ENCODE data around the gene RGS6. TPM values are rescaled to one million over a fixed set of nuclear protein-coding genes. Genes with fewer than 3 reads are reported as not detected.

RGS6 gene
- total RNA-seq, 2 donors from 2014 or later: 1.4 to 4.7 TPM

DNA sequence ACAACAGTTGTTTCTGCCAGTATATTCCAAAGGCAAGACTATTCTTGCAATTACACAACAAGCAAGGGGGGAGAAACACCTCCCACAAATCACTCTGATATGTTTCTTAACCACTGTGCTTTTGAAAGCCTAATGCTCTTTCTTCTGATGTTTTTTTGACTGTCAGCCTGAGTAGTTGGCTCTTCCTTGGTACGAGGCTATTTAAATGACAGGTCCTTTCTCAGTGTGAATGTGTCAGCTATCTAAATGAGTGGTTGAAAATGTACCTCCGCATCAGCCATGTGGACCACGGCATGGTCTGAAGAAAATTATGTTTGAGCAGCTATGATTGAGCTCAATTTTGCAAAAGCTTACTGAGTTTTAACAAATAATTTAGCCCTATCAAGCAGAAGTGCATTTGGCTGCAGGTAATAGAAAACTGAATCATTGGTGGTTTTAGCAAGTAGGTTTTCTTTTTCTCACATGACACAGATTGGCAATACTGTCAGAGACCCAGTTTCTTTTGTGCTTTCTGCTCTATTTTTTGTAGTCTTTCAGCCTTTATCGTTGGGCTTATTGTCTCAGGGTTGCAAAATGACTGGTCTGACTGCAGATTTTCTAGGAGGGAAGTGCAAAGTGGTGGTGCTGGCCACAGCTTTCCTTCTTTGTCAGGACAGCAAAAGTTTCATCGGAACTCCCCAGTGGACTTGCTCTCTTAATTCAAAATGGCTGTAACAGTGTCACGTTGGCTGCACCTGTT, 162.8 kb downstream of the RGS6 start:
- TF ChIP-seq, protein P1, sequence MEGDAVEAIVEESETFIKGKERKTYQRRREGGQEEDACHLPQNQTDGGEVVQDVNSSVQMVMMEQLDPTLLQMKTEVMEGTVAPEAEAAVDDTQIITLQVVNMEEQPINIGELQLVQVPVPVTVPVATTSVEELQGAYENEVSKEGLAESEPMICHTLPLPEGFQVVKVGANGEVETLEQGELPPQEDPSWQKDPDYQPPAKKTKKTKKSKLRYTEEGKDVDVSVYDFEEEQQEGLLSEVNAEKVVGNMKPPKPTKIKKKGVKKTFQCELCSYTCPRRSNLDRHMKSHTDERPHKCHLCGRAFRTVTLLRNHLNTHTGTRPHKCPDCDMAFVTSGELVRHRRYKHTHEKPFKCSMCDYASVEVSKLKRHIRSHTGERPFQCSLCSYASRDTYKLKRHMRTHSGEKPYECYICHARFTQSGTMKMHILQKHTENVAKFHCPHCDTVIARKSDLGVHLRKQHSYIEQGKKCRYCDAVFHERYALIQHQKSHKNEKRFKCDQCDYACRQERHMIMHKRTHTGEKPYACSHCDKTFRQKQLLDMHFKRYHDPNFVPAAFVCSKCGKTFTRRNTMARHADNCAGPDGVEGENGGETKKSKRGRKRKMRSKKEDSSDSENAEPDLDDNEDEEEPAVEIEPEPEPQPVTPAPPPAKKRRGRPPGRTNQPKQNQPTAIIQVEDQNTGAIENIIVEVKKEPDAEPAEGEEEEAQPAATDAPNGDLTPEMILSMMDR (IDR thresholded peaks at IDR 0.05): no peak
- no peak for ATAC-seq (ENCODE audit: insufficient number of reproducible peaks, low FRiP score, low read depth)
- H3K9me3 ChIP-seq: no peaks in the 10 kb centered on the region
- no peaks in the 10 kb centered on the region for H3K36me3 ChIP-seq
- H3K4me1 ChIP-seq (ENCODE audit: control insufficient read depth in 1 of 2, low read depth in 2 of 2): no peaks in the 10 kb centered on the region
- H3K4me3 ChIP-seq: no peak overlapping the region
- DNase-seq (ENCODE audit: low spot score): no peak
- H3K27ac ChIP-seq: no peak overlapping the region
- H3K27me3 ChIP-seq (replicated peaks; ENCODE audit: insufficient read depth): no peaks in the 10 kb centered on the region

DNA sequence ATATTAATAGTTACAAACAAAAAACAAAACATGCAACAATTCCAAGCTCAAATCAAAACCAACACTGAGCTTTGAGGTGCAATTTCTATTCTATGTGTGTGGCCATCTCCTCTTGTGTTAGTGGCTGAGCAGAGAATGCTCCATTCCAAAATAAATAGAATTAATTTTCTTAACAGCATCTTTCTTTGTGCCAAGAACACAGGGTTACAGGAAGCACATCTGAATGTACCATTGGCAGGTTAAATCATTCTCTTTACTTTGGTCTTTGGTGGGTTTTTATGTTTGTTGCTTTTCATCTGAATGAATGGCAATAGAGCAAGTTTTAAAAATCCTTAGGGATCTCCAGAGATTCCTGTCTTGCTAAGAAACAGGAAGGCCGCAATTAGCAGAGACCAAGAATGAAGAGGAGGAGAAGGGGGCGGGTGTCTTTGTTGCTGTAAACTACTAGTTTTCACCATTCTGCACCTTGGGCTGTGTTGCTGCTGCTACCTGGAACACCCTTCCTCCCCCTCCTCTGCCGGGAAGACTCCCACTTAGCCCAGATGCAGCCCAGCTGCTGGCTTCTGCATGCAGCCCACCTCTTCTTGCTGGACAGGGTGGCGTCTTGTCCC, 165.0 kb downstream of the RGS6 start:
- Histone ChIP-seq H3K27ac (no peak overlapping the region), H3K4me1 (ENCODE audit: control insufficient read depth in 1 of 2, low read depth in 2 of 2) (no peaks in the 10 kb centered on the region), H3K36me3 (no peaks in the 10 kb centered on the region), H3K27me3 (replicated peaks; ENCODE audit: insufficient read depth) (no peaks in the 10 kb centered on the region), H3K9me3 (no peaks in the 10 kb centered on the region), H3K4me3 (no peak overlapping the region)
- TF ChIP-seq, protein P1 (IDR thresholded peaks at IDR 0.05): no peak
- DNase-seq (ENCODE audit: low spot score): no peak
- ATAC-seq (ENCODE audit: insufficient number of reproducible peaks, low FRiP score, low read depth): no peak

DNA sequence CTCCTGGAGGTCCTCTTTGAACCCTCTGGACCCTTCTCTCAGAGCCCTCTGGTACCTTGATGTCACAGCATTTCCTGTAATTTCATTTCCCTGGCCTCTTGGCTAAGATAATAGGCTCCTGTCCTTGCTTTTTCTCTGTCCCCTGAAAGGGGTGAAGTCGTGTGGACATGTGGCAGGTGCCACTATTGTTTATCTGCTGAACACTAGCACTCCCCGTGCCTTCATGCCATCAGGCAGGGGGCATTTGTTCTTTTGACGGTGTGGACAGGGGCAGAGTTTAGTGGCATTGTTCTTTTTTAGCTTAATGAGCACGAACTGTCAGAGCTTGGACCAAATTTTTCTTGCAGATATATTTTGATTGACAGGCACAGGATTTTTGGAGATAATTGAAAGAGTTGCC, 166.0 kb downstream of the RGS6 start:
- Histone ChIP-seq H3K4me3 (no peak overlapping the region), H3K27me3 (replicated peaks; ENCODE audit: insufficient read depth) (no peaks in the 10 kb centered on the region), H3K4me1 (ENCODE audit: control insufficient read depth in 1 of 2, low read depth in 2 of 2) (no peaks in the 10 kb centered on the region), H3K27ac (no peak overlapping the region), H3K36me3 (no peaks in the 10 kb centered on the region), H3K9me3 (no peaks in the 10 kb centered on the region)
- ATAC-seq (ENCODE audit: insufficient number of reproducible peaks, low FRiP score, low read depth) (no peak), DNase-seq (ENCODE audit: low spot score) (no peak)
- TF ChIP-seq, protein P1 (IDR thresholded peaks at IDR 0.05): no peak

DNA sequence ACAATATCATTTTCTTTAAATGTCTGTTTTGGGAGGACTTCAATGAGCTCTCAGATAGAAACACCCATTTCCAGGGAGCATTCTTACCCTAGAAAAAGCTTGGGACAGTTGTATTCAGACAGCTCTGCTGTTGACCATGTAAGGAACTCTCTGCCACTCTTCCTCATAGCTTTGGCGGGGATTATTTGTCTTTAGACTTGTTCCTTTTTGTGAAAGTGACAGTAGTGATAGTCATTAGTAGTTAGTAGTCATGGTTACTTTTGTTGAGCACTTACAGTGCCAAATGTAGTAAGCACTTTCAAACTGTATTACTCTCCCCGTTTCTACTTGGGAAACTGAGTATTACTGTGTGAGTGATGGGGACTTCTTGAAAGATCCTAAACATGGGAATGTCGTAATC, 167.3 kb downstream of the RGS6 start:
- Histone ChIP-seq H3K4me1 (ENCODE audit: control insufficient read depth in 1 of 2, low read depth in 2 of 2) (no peaks in the 10 kb centered on the region), H3K36me3 (no peaks in the 10 kb centered on the region), H3K4me3 (no peak overlapping the region), H3K27me3 (replicated peaks; ENCODE audit: insufficient read depth) (no peaks in the 10 kb centered on the region), H3K27ac (no peak overlapping the region), H3K9me3 (no peaks in the 10 kb centered on the region)
- no peak for ATAC-seq (ENCODE audit: insufficient number of reproducible peaks, low FRiP score, low read depth)
- TF ChIP-seq, protein P1 (IDR thresholded peaks at IDR 0.05): no peak
- no peak for DNase-seq (ENCODE audit: low spot score)

DNA sequence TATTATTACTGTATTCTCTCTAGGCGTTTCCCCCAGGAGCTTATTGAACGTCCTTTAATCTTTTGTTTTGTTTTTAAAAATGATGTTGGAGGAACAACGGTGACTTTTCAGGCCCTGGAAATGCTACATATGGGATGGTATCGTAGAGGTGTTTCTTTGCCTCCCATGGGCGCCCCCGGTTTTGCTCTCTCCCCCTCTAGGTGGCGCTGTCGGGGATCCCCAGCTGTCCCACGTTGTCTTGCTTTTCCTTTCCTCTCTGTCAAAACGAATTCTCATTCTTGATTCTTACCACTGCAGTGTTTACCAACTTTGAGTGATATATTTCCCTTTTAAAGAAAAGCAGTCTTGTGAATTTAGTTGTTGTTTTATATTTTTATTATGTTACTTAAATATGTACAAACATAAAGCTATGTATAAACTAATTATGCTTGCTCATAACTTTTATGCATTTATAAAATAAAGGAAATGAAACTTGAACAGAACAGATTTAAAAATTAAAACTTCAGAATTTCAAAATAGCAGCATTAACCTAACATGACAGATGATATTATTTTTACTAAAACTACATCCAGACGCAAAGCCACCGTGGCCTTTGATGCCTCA, 171.9 kb downstream of the RGS6 start:
- no peaks in the 10 kb centered on the region for H3K4me1 ChIP-seq (ENCODE audit: control insufficient read depth in 1 of 2, low read depth in 2 of 2)
- no peaks in the 10 kb centered on the region for H3K27me3 ChIP-seq (replicated peaks; ENCODE audit: insufficient read depth)
- no peak overlapping the region for H3K4me3 ChIP-seq
- no peak overlapping the region for H3K27ac ChIP-seq
- no peaks in the 10 kb centered on the region for H3K36me3 ChIP-seq
- TF ChIP-seq, protein P1 (IDR thresholded peaks at IDR 0.05): peak; percentile 11
- H3K9me3 ChIP-seq: no peaks in the 10 kb centered on the region
- DNase-seq (ENCODE audit: low spot score): no peak
- no peak for ATAC-seq (ENCODE audit: insufficient number of reproducible peaks, low FRiP score, low read depth)
